A204.1 (cell line): Measurements from ENCODE around the gene ABRACL.
"Not testable (repeated sequence)": the region's sequence is repeated elsewhere in the genome, so short reads cannot be mapped to it uniquely, and the experiment has no call there.

ENCODE experiments used
- FAIRE-seq: peaks from 2 replicates; lab custom pipeline; 2012; peaks lifted over from hg19 to GRCh38; lab: Jason Lieb, UNC

The ABRACL gene

GRCh38 chr6:139011980-139012379 lies 16.6 kb upstream of the ABRACL start:
- no peak for FAIRE-seq

- no peak for FAIRE-seq
Measured at GRCh38 chr6:139013185-139013800, 15.3 kb upstream of the ABRACL start.

- FAIRE-seq = no peak
Measured at GRCh38 chr6:139014945-139015344, 13.6 kb upstream of the ABRACL start.

- no peak for FAIRE-seq
Measured at GRCh38 chr6:139016337-139017213, 12.0 kb upstream of the ABRACL start.

GRCh38 chr6:139017227-139017626 lies 11.3 kb upstream of the ABRACL start:
- no peak for FAIRE-seq

- FAIRE-seq = no peak
Measured at GRCh38 chr6:139019722-139020121, 8.8 kb upstream of the ABRACL start.

- no peak for FAIRE-seq
Measured at GRCh38 chr6:139020689-139021088, 7.9 kb upstream of the ABRACL start.

GRCh38 chr6:139025416-139025815 lies 3.1 kb upstream of the ABRACL start:
- FAIRE-seq = not testable (repeated sequence)

- FAIRE-seq = no peak
Measured at GRCh38 chr6:139027620-139028182, 844 bp upstream of the ABRACL start.

- no peak for FAIRE-seq
Measured at GRCh38 chr6:139028215-139028657, 309 bp upstream of the ABRACL start.

- FAIRE-seq = no peak
Measured at GRCh38 chr6:139029470-139030227, 1.1 kb downstream of the ABRACL start.

GRCh38 chr6:139030228-139030963 lies 1.9 kb downstream of the ABRACL start:
- no peak for FAIRE-seq

GRCh38 chr6:139037490-139037889 lies 8.9 kb downstream of the ABRACL start:
- FAIRE-seq = no peak

GRCh38 chr6:139044250-139044649 lies 15.7 kb downstream of the ABRACL start:
- no peak for FAIRE-seq

- FAIRE-seq = no peak
Measured at GRCh38 chr6:139047677-139048076, 19.1 kb downstream of the ABRACL start.

GRCh38 chr6:139048912-139049311 lies 20.4 kb downstream of the ABRACL start:
- FAIRE-seq = not testable (repeated sequence)

- not testable (repeated sequence) for FAIRE-seq
Measured at GRCh38 chr6:139050131-139050769, 21.7 kb downstream of the ABRACL start.

GRCh38 chr6:139050770-139051313 lies 22.3 kb downstream of the ABRACL start:
- no peak for FAIRE-seq

- FAIRE-seq = no peak
Measured at GRCh38 chr6:139051396-139052060, 23.0 kb downstream of the ABRACL start.

- FAIRE-seq = no peak
Measured at GRCh38 chr6:139053382-139053781, 24.8 kb downstream of the ABRACL start.
